ENCODE measurements around the gene OSBPL6. TPM values are rescaled to one million over a fixed set of nuclear protein-coding genes. Genes with fewer than 3 reads are reported as not detected.

The OSBPL6 gene
- total and polyA plus RNA-seq, 4 donors: 1.3 to 3.3 (median 2.2) TPM

GRCh38 chr2:178452334-178452733 lies 258.0 kb downstream of the OSBPL6 start:
- no peak for TF ChIP-seq EGR1 (IDR thresholded peaks at IDR 0.05; ENCODE audit: low read depth in 2 of 2)
- no peak for TF ChIP-seq FOXA2 (IDR thresholded peaks at IDR 0.05)
- TF ChIP-seq HNF4A (conservative IDR thresholded peaks at IDR 0.05): no peak
- TF ChIP-seq JUND (IDR thresholded peaks at IDR 0.05): no peak
- no peak for TF ChIP-seq MAX (IDR thresholded peaks at IDR 0.05)
- TF ChIP-seq FOXA1 (IDR thresholded peaks at IDR 0.05): no peak
- no peak for TF ChIP-seq ZBTB33 (IDR thresholded peaks at IDR 0.05)
- TF ChIP-seq YY1 (IDR thresholded peaks at IDR 0.05): no peak
- no peak for TF ChIP-seq HNF4G (IDR thresholded peaks at IDR 0.05)
- no peak for TF ChIP-seq RXRA (IDR thresholded peaks at IDR 0.05)
- TF ChIP-seq ATF3 (IDR thresholded peaks at IDR 0.05): no peak
- no peak for TF ChIP-seq RAD21 (IDR thresholded peaks at IDR 0.05)
- no peak for TF ChIP-seq NR2F2 (IDR thresholded peaks at IDR 0.05)
- TF ChIP-seq SP1 (IDR thresholded peaks at IDR 0.05): no peak
- TF ChIP-seq TAF1 (conservative IDR thresholded peaks at IDR 0.05): no peak
- TF ChIP-seq REST (IDR thresholded peaks at IDR 0.05): no peak
- TF ChIP-seq GABPA (IDR thresholded peaks at IDR 0.05 in 1 of 2, conservative IDR thresholded peaks at IDR 0.05 in 1 of 2): no peak
- no peak overlapping the region for H3K27ac ChIP-seq (ENCODE audit: low read depth in 1 of 2, low read length in 2 of 2)
- 96% methylated on average over 2 of the region's 2 CpGs for WGBS
- no peak overlapping the region for H3K9ac ChIP-seq (ENCODE audit: low read depth in 1 of 2, low read length in 2 of 2)
- DNase-seq (ENCODE audit: low spot score): no peak
- H3K9me3 ChIP-seq (ENCODE audit: control insufficient read depth in 4 of 4, low read length in 3 of 4): no peaks in the 10 kb centered on the region
- no peak overlapping the region for H3K4me3 ChIP-seq (ENCODE audit: low read depth in 1 of 3, low read length in 3 of 3)
- H3K36me3 ChIP-seq (ENCODE audit: control insufficient read depth in 4 of 4, insufficient read depth in 3 of 4, low read depth in 1 of 4, low read length in 3 of 4): peaks cover 0 to 9% (median 7%) of the 10 kb centered on the region in 4 donors
- H3K4me1 ChIP-seq (ENCODE audit: control insufficient read depth in 4 of 4, insufficient read depth in 4 of 4, low read length in 3 of 4): peaks cover 2 to 27% (median 20%) of the 10 kb centered on the region in 4 donors
- no peaks in the 10 kb centered on the region for H3K27me3 ChIP-seq (ENCODE audit: control insufficient read depth in 4 of 4, insufficient read depth in 4 of 4, low read length in 3 of 4)

Other genes with a start within 250 kb of the OSBPL6 start
- 1 to 10 TPM; 1.0 to 5.9 TPM for gene PDE11A, start 121.7 kb upstream of the OSBPL6 start, total RNA-seq
- gene PDE11A, start 121.7 kb upstream of the OSBPL6 start, polyA plus RNA-seq: 1 to 10 TPM; 1.7 to 1.8 TPM
- 10 to 100 TPM in 1 of 2 donors, 1 to 10 TPM in 1; 6.6 to 11.4 TPM for gene RBM45, start 82.1 kb upstream of the OSBPL6 start, total RNA-seq
- 1 to 10 TPM; 4.2 to 7.0 TPM for gene RBM45, start 82.1 kb upstream of the OSBPL6 start, polyA plus RNA-seq

All from liver (tissue), 9 donors.